GM06990 (cell line): ENCODE results near the gene WDR35.
A peak's percentile ranks its signal among the peaks of the same experiment; 100 is the strongest.

Experiments used
- DNase-seq: peaks from one replicate; pipeline ENCODE4 v3.0.0-alpha.2; 2011; ENCODE audit not compliant: insufficient read length; ENCODE audit errors: extremely low read depth
- H3K27me3 ChIP-seq: replicated peaks from 2 replicates; pipeline ENCODE4 v1.6.0; 2011; ENCODE audit warnings: low read length; ENCODE audit not compliant: control insufficient read depth, insufficient read depth
- H3K36me3 ChIP-seq: 2 replicates; pipeline ENCODE4 v1.5.1; 2011; ENCODE audit warnings: low read length; ENCODE audit not compliant: control insufficient read depth, insufficient read depth
- H3K4me3 ChIP-seq: replicated peaks from 2 replicates; pipeline ENCODE4 v1.5.1; 2011; ENCODE audit warnings: low read depth, mild to moderate bottlenecking, control low read depth, low read length
- TF ChIP-seq, protein P1 (sequence below): IDR thresholded peaks from 2 replicates; pipeline ENCODE4 v1.5.1; 2011; ENCODE audit warnings: low read length, control low read depth, mild to moderate bottlenecking, inconsistent platforms; ENCODE audit not compliant: insufficient read depth, poor library complexity, severe bottlenecking

Gene WDR35

GRCh38 chr2:19990416-19990728 is 467 bp upstream of the WDR35 start:
- Histone ChIP-seq H3K36me3 (no peaks in the 10 kb centered on the region), H3K4me3 (peak overlapping the region; percentile 84), H3K27me3 (no peaks in the 10 kb centered on the region)
- TF ChIP-seq, protein P1, sequence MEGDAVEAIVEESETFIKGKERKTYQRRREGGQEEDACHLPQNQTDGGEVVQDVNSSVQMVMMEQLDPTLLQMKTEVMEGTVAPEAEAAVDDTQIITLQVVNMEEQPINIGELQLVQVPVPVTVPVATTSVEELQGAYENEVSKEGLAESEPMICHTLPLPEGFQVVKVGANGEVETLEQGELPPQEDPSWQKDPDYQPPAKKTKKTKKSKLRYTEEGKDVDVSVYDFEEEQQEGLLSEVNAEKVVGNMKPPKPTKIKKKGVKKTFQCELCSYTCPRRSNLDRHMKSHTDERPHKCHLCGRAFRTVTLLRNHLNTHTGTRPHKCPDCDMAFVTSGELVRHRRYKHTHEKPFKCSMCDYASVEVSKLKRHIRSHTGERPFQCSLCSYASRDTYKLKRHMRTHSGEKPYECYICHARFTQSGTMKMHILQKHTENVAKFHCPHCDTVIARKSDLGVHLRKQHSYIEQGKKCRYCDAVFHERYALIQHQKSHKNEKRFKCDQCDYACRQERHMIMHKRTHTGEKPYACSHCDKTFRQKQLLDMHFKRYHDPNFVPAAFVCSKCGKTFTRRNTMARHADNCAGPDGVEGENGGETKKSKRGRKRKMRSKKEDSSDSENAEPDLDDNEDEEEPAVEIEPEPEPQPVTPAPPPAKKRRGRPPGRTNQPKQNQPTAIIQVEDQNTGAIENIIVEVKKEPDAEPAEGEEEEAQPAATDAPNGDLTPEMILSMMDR, result no peak
- DNase-seq, result no peak

GRCh38 chr2:19989342-19989666 is 601 bp downstream of the WDR35 start:
- Histone ChIP-seq H3K4me3 (peak overlapping the region; percentile 84), H3K36me3 (no peaks in the 10 kb centered on the region), H3K27me3 (no peaks in the 10 kb centered on the region)
- no peak for DNase-seq
- TF ChIP-seq, protein P1, result no peak

GRCh38 chr2:19988600-19988999 is 1.3 kb downstream of the WDR35 start:
- TF ChIP-seq, protein P1, result no peak
- Histone ChIP-seq H3K27me3 (no peaks in the 10 kb centered on the region), H3K36me3 (no peaks in the 10 kb centered on the region), H3K4me3 (no peak overlapping the region)
- DNase-seq, result no peak

- no peaks in the 10 kb centered on the region for H3K27me3 ChIP-seq
- DNase-seq, result peak; percentile 22
- no peaks in the 10 kb centered on the region for H3K36me3 ChIP-seq
- TF ChIP-seq, protein P1, result no peak
- no peak overlapping the region for H3K4me3 ChIP-seq
Observed at GRCh38 chr2:19987936-19988335, 2.0 kb downstream of the WDR35 start.

DNA sequence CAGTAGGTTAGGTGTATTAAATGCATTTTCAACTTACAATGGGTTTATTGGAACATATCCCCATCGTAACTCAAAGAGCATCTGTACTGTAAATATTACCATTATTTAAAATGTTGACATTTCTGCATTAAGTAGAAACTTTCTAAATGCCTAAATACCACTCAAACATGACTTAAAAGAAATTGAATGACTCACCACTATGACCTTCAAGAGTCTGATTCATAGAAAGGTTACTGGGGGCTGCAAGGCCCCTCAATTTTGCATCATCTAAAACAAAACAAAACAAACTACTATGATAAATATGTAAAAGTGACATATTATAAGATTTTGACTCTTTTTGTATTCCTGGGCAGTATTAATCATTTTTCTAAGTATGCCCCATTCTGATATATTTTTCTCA is 7.6 kb downstream of the WDR35 start:
- DNase-seq, result no peak
- Histone ChIP-seq H3K36me3 (peaks cover 2% of the 10 kb centered on the region; the same call in 1 of the 2 replicates), H3K27me3 (no peaks in the 10 kb centered on the region), H3K4me3 (no peak overlapping the region)
- TF ChIP-seq, protein P1, result no peak

- Histone ChIP-seq H3K4me3 (no peak overlapping the region), H3K36me3 (peaks cover 2% of the 10 kb centered on the region), H3K27me3 (no peaks in the 10 kb centered on the region)
- TF ChIP-seq, protein P1, result no peak
- no peak for DNase-seq
Observed at GRCh38 chr2:19979932-19980331, 10.0 kb downstream of the WDR35 start.
